GM12878 (cell line): ENCODE results near the gene ADNP2. TPM values are rescaled to one million over a fixed set of nuclear protein-coding genes. Genes with fewer than 3 reads are reported as not detected.

ENCODE experiments used
- BMI1 ChIP-seq: fragments of 450-650 bp; IDR thresholded peaks from 2 replicates; pipeline ENCODE4 v1.6.1; 2016; ENCODE audit warnings: mild to moderate bottlenecking, moderate library complexity, borderline replicate concordance
- CBFB ChIP-seq: IDR thresholded peaks from 2 replicates; pipeline ENCODE4 v1.6.1; 2016; ENCODE audit warnings: antibody characterized with exemption, low read depth
- CBX3 ChIP-seq: fragments of 200-600 bp; sonication (generic); IDR thresholded peaks from 2 replicates; pipeline ENCODE4 v1.6.1; 2016; ENCODE audit warnings: low read depth, borderline replicate concordance
- EED ChIP-seq: sonication (generic); IDR thresholded peaks from 2 replicates; pipeline ENCODE4 v1.6.1; 2016; ENCODE audit warnings: antibody characterized with exemption, low read depth
- EP300 ChIP-seq, 2 experiments: fragments of 150-350 bp in 1 of 2; IDR thresholded peaks; 2 replicates each; pipeline ENCODE4 v1.6.1; 2011 to 2012; ENCODE audit warnings: low read depth in 2 of 2, low read length in 2 of 2, borderline replicate concordance in 1 of 2, improper control_type of control experiment in 1 of 2, inconsistent platforms in 1 of 2; ENCODE audit not compliant: control insufficient read depth in 1 of 2
- IKZF1 ChIP-seq: fragments of 450-650 bp; conservative IDR thresholded peaks from 2 replicates; pipeline ENCODE4 v1.6.1; 2017; ENCODE audit warnings: antibody characterized with exemption, mild to moderate bottlenecking
- IRF4 ChIP-seq: IDR thresholded peaks from 2 replicates; pipeline ENCODE4 v1.6.1; 2011; ENCODE audit warnings: low read depth, low read length
- LARP7 ChIP-seq: fragments of 450-650 bp; IDR thresholded peaks from 2 replicates; pipeline ENCODE4 v1.6.1; 2017; ENCODE audit warnings: mild to moderate bottlenecking
- NFYA ChIP-seq: IDR thresholded peaks from 2 replicates; pipeline ENCODE4 v1.6.1; 2011; ENCODE audit warnings: low read depth, mild to moderate bottlenecking, low read length, improper control_type of control experiment, borderline replicate concordance
- NR2C1 ChIP-seq: fragments of 450-650 bp; IDR thresholded peaks from 2 replicates; pipeline ENCODE4 v1.6.1; 2017; ENCODE audit warnings: antibody characterized with exemption, mild to moderate bottlenecking, moderate library complexity
- NR2C2 ChIP-seq: IDR thresholded peaks from 2 replicates; pipeline ENCODE4 v1.6.1; 2011; ENCODE audit warnings: borderline replicate concordance, low read depth; ENCODE audit not compliant: control insufficient read depth, insufficient read length
- RBBP5 ChIP-seq: fragments of 200-600 bp; sonication (generic); conservative IDR thresholded peaks from 2 replicates; pipeline ENCODE4 v1.6.1; 2016
- SUPT20H ChIP-seq: IDR thresholded peaks from 2 replicates; pipeline ENCODE4 v1.6.1; 2011; ENCODE audit warnings: low read depth, mild to moderate bottlenecking, low read length, moderate library complexity, borderline replicate concordance; ENCODE audit not compliant: control insufficient read depth
- SUZ12 ChIP-seq: fragments of 200-600 bp; sonication (generic); IDR thresholded peaks from one replicate; pipeline ENCODE4 v1.6.1; 2018; ENCODE audit warnings: antibody characterized with exemption, mild to moderate bottlenecking; ENCODE audit not compliant: unreplicated experiment
- WRNIP1 ChIP-seq: IDR thresholded peaks from 2 replicates; pipeline ENCODE4 v1.6.1; 2011; ENCODE audit warnings: low read depth, low read length, improper control_type of control experiment, borderline replicate concordance
- YY1 ChIP-seq: IDR thresholded peaks from 2 replicates; pipeline ENCODE4 v1.6.1; 2011; ENCODE audit warnings: low read depth, mild to moderate bottlenecking, low read length
- ZNF207 ChIP-seq: fragments of 450-650 bp; IDR thresholded peaks from 2 replicates; pipeline ENCODE4 v1.6.1; 2014; ENCODE audit warnings: antibody characterized with exemption, mild to moderate bottlenecking, borderline replicate concordance
- ZNF217 ChIP-seq: fragments of 450-650 bp; IDR thresholded peaks from 2 replicates; pipeline ENCODE4 v1.6.1; 2017; ENCODE audit warnings: antibody characterized with exemption, mild to moderate bottlenecking
- ZZZ3 ChIP-seq: IDR thresholded peaks from 2 replicates; pipeline ENCODE4 v1.6.1; 2011; ENCODE audit warnings: low read depth; ENCODE audit not compliant: control insufficient read depth, insufficient read length
- polyA plus RNA-seq, 11 experiments: library from polyadenylated mRNA; depleted of rRNA in 4 of 11; unstranded in 6 of 11; stranded (reverse) in 5 of 11; fragments of >200 nt; fragmentation: Nextera tagmentation in 4 of 11; fragmentation: Illumina TruSeq in 1 of 11; extraction: Ambion mirVana in 4 of 11; extraction: Trizol in 1 of 11; gene quantifications; 1 replicate in 1 of 11; 2 replicates in 10 of 11; pipeline versions ENCODE4 v1.2.1 to v1.2.3, GENCODE V29; 2011 to 2016; ENCODE audit warnings: inconsistent platforms in 2 of 11, missing spikeins in 2 of 11, low read depth in 1 of 11
- total RNA-seq, 4 experiments: library from RNA; depleted of rRNA in 3 of 4; stranded (reverse); fragments of >200 nt in 3 of 4; fragmentation: Illumina TruSeq in 1 of 4; extraction: Trizol in 1 of 4; gene quantifications; 2 replicates each; pipeline versions ENCODE4 v1.2.1 to v1.2.3, GENCODE V29; 2013 to 2021
- TF ChIP-seq, protein P1 (sequence below): fragments of 450-650 bp; IDR thresholded peaks from 2 replicates; pipeline ENCODE4 v1.6.1; 2017; ENCODE audit warnings: mild to moderate bottlenecking, low read depth, inconsistent platforms; ENCODE audit not compliant: poor library complexity, severe bottlenecking
- TF ChIP-seq, protein P2 (sequence below): fragments of 450-650 bp; IDR thresholded peaks from 2 replicates; pipeline ENCODE4 v1.6.1; 2018; ENCODE audit warnings: mild to moderate bottlenecking, low read depth, moderate library complexity; ENCODE audit not compliant: partially characterized antibody
- TF ChIP-seq, protein P3 (sequence below): fragments of 450-650 bp; IDR thresholded peaks from 2 replicates; pipeline ENCODE4 v1.6.1; 2018; ENCODE audit warnings: borderline replicate concordance, mild to moderate bottlenecking; ENCODE audit not compliant: partially characterized antibody
- TF ChIP-seq, protein P4 (sequence below): fragments of 450-650 bp; IDR thresholded peaks from 2 replicates; pipeline ENCODE4 v1.6.1; 2017; ENCODE audit warnings: low read depth, mild to moderate bottlenecking, moderate library complexity

Gene ADNP2
- total and polyA plus RNA-seq, 10 of the 15 experiments (the other 5 are each of a cell fraction or from before 2014, with no cell fraction given), result 3.7 to 25.1 (median 13.0) TPM

DNA sequence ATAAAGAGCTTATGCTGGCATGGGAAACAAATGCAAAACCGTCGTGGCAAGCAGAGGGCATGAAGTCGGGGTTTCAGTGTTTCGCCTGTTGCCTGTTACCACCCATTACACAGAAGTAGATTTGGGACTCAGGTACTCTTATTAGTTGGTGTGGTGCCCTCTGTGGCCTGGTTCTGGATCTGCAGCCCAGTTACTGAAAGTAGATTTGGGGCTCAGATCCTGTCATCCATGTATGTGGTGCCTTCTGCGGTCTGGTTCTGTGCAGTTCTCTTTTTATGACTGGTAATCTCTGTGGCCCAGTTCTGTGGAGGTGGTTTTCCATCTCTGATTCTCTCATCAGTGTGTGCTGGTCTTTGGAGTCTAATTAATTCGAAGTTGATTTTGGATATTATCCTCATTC, 45.2 kb downstream of the ADNP2 start (continued):
- TF ChIP-seq SUPT20H (no peak), NFYA (no peak), BMI1 (no peak), ZNF207 (no peak), YY1 (0 out of 2 replicates have a peak, but pooled peaks have one; percentile 8), IKZF1 (peak; percentile 55), ZZZ3 (no peak), EED (no peak), SUZ12 (no peak), CBFB (no peak), CBX3 (no peak), EP300 (IDR thresholded peaks at IDR 0.05; ENCODE audit: borderline replicate concordance in 1 of 2, control insufficient read depth in 1 of 2, low read depth in 2 of 2, low read length in 2 of 2) (no peak), ZNF217 (no peak), NR2C2 (no peak), IRF4 (0 out of 2 replicates have a peak, but pooled peaks have one; percentile 38), LARP7 (no peak), NR2C1 (no peak), RBBP5 (no peak), WRNIP1 (no peak)
- TF ChIP-seq, protein P1, sequence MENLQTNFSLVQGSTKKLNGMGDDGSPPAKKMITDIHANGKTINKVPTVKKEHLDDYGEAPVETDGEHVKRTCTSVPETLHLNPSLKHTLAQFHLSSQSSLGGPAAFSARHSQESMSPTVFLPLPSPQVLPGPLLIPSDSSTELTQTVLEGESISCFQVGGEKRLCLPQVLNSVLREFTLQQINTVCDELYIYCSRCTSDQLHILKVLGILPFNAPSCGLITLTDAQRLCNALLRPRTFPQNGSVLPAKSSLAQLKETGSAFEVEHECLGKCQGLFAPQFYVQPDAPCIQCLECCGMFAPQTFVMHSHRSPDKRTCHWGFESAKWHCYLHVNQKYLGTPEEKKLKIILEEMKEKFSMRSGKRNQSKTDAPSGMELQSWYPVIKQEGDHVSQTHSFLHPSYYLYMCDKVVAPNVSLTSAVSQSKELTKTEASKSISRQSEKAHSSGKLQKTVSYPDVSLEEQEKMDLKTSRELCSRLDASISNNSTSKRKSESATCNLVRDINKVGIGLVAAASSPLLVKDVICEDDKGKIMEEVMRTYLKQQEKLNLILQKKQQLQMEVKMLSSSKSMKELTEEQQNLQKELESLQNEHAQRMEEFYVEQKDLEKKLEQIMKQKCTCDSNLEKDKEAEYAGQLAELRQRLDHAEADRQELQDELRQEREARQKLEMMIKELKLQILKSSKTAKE, result no peak
- TF ChIP-seq, protein P2, sequence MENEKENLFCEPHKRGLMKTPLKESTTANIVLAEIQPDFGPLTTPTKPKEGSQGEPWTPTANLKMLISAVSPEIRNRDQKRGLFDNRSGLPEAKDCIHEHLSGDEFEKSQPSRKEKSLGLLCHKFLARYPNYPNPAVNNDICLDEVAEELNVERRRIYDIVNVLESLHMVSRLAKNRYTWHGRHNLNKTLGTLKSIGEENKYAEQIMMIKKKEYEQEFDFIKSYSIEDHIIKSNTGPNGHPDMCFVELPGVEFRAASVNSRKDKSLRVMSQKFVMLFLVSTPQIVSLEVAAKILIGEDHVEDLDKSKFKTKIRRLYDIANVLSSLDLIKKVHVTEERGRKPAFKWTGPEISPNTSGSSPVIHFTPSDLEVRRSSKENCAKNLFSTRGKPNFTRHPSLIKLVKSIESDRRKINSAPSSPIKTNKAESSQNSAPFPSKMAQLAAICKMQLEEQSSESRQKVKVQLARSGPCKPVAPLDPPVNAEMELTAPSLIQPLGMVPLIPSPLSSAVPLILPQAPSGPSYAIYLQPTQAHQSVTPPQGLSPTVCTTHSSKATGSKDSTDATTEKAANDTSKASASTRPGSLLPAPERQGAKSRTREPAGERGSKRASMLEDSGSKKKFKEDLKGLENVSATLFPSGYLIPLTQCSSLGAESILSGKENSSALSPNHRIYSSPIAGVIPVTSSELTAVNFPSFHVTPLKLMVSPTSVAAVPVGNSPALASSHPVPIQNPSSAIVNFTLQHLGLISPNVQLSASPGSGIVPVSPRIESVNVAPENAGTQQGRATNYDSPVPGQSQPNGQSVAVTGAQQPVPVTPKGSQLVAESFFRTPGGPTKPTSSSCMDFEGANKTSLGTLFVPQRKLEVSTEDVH, result no peak
- TF ChIP-seq, protein P3, sequence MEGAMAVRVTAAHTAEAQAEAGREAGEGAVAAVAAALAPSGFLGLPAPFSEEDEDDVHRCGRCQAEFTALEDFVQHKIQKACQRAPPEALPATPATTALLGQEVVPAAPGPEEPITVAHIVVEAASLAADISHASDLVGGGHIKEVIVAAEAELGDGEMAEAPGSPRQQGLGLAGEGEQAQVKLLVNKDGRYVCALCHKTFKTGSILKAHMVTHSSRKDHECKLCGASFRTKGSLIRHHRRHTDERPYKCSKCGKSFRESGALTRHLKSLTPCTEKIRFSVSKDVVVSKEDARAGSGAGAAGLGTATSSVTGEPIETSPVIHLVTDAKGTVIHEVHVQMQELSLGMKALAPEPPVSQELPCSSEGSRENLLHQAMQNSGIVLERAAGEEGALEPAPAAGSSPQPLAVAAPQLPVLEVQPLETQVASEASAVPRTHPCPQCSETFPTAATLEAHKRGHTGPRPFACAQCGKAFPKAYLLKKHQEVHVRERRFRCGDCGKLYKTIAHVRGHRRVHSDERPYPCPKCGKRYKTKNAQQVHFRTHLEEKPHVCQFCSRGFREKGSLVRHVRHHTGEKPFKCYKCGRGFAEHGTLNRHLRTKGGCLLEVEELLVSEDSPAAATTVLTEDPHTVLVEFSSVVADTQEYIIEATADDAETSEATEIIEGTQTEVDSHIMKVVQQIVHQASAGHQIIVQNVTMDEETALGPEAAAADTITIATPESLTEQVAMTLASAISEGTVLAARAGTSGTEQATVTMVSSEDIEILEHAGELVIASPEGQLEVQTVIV, result no peak
- TF ChIP-seq, protein P4, sequence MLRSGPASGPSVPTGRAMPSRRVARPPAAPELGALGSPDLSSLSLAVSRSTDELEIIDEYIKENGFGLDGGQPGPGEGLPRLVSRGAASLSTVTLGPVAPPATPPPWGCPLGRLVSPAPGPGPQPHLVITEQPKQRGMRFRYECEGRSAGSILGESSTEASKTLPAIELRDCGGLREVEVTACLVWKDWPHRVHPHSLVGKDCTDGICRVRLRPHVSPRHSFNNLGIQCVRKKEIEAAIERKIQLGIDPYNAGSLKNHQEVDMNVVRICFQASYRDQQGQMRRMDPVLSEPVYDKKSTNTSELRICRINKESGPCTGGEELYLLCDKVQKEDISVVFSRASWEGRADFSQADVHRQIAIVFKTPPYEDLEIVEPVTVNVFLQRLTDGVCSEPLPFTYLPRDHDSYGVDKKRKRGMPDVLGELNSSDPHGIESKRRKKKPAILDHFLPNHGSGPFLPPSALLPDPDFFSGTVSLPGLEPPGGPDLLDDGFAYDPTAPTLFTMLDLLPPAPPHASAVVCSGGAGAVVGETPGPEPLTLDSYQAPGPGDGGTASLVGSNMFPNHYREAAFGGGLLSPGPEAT, result peak; percentile 28; the same call in 1 of the 2 replicates
